ENCODE data around the gene ASB10. TPM values are rescaled to one million over a fixed set of nuclear protein-coding genes. Genes with fewer than 3 reads are reported as not detected.

The ASB10 gene
- total and polyA plus RNA-seq, 2 experiments from 2014 or later: not detected

DNA sequence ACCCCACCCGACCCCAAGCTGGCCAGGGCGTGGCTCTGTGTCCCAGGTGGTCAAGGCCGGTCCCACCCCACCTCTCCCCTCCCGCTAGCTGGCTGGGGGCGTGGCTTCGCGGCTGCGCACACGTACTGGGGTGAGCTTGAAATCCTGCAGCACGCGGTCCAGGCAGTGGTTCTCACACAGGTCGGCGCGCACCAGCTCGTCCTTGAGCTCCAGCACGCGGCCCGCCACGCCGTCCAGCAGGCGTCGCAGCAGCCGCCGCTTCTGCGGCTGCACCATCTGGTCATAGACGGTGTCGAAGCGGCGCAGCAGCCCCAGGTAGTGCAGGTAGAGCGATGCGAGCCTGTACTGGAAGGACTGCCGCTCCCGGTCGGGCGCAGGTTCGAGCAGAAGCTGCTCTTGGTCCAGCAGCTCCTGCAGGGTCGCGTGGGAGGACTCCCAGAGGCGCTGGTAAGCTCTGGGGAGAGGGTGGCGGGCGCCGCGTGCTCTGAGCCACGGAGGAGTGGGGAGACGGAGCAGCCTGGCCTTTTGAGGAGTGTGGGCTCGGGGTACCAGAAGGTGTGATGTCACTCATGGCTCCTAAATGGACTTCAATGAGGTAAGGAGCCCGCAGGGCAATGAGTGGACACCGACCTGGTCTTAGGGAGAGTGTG is 17.5 kb upstream of the ASB10 start (continued):
- TF ChIP-seq, protein P1, sequence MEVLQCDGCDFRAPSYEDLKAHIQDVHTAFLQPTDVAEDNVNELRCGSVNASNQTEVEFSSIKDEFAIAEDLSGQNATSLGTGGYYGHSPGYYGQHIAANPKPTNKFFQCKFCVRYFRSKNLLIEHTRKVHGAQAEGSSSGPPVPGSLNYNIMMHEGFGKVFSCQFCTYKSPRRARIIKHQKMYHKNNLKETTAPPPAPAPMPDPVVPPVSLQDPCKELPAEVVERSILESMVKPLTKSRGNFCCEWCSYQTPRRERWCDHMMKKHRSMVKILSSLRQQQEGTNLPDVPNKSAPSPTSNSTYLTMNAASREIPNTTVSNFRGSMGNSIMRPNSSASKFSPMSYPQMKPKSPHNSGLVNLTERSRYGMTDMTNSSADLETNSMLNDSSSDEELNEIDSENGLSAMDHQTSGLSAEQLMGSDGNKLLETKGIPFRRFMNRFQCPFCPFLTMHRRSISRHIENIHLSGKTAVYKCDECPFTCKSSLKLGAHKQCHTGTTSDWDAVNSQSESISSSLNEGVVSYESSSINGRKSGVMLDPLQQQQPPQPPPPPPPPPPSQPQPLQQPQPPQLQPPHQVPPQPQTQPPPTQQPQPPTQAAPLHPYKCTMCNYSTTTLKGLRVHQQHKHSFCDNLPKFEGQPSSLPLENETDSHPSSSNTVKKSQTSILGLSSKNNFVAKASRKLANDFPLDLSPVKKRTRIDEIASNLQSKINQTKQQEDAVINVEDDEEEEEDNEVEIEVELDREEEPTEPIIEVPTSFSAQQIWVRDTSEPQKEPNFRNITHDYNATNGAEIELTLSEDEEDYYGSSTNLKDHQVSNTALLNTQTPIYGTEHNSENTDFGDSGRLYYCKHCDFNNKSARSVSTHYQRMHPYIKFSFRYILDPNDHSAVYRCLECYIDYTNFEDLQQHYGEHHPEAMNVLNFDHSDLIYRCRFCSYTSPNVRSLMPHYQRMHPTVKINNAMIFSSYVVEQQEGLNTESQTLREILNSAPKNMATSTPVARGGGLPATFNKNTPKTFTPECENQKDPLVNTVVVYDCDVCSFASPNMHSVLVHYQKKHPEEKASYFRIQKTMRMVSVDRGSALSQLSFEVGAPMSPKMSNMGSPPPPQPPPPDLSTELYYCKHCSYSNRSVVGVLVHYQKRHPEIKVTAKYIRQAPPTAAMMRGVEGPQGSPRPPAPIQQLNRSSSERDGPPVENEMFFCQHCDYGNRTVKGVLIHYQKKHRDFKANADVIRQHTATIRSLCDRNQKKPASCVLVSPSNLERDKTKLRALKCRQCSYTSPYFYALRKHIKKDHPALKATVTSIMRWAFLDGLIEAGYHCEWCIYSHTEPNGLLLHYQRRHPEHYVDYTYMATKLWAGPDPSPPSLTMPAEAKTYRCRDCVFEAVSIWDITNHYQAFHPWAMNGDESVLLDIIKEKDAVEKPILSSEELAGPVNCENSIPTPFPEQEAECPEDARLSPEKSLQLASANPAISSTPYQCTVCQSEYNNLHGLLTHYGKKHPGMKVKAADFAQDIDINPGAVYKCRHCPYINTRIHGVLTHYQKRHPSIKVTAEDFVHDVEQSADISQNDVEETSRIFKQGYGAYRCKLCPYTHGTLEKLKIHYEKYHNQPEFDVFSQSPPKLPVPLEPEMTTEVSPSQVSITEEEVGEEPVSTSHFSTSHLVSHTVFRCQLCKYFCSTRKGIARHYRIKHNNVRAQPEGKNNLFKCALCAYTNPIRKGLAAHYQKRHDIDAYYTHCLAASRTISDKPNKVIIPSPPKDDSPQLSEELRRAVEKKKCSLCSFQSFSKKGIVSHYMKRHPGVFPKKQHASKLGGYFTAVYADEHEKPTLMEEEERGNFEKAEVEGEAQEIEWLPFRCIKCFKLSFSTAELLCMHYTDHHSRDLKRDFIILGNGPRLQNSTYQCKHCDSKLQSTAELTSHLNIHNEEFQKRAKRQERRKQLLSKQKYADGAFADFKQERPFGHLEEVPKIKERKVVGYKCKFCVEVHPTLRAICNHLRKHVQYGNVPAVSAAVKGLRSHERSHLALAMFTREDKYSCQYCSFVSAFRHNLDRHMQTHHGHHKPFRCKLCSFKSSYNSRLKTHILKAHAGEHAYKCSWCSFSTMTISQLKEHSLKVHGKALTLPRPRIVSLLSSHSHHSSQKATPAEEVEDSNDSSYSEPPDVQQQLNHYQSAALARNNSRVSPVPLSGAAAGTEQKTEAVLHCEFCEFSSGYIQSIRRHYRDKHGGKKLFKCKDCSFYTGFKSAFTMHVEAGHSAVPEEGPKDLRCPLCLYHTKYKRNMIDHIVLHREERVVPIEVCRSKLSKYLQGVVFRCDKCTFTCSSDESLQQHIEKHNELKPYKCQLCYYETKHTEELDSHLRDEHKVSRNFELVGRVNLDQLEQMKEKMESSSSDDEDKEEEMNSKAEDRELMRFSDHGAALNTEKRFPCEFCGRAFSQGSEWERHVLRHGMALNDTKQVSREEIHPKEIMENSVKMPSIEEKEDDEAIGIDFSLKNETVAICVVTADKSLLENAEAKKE (CRISPR knock-in tag; IDR thresholded peaks at IDR 0.05): no peak

DNA sequence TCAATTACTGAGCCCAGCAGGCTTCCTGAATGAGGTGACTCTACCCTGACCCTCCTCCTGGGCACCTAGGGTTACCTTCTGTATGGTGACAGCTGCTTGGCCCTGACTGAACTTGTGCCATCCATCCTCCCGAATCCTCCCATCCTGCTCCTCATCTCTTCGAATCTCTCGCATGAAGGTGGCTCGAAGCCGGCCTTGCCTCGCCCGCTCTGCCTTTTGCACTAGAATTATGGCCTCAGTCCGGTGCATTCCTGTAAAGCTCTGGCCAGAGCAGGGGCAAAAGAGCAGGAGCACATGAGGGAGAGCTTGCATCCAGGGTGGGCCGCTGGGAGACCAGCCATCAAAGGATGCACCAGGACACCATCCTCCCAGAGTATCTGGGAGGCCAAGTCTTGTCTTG is 15.8 kb upstream of the ASB10 start:
- no peak overlapping the region for H2AFZ ChIP-seq
- Mint-ChIP-seq H3K27ac (no peak overlapping the region), H3K4me1 (peaks cover 5% of the 10 kb centered on the region; the same call in 1 of the 3 replicates), H3K4me3 (no peak overlapping the region), H3K27me3 (ENCODE audit: insufficient read depth, low read depth, poor library complexity) (peaks cover 18% of the 10 kb centered on the region), H3K9me3 (no peaks in the 10 kb centered on the region), H3K36me3 (ENCODE audit: low read depth) (no peaks in the 10 kb centered on the region; the same call in 2 of the 3 replicates)
- ATAC-seq (no peak), DNase-seq (ENCODE audit: low spot score) (no peak)
- no peak for TF ChIP-seq ZNF331 (CRISPR knock-in tag; IDR thresholded peaks at IDR 0.05; ENCODE audit: low read depth)
- no peak for TF ChIP-seq NANOG (IDR thresholded peaks at IDR 0.05; ENCODE audit: borderline replicate concordance)
- no peak for TF ChIP-seq POLR2AphosphoS5 (IDR thresholded peaks at IDR 0.05; ENCODE audit: low read depth)
- TF ChIP-seq STAT1 (IDR thresholded peaks at IDR 0.05; ENCODE audit: unreplicated experiment): no peak
- no peak for TF ChIP-seq CREB1 (CRISPR knock-in tag; IDR thresholded peaks at IDR 0.05; ENCODE audit: low read depth)
- TF ChIP-seq, protein P2, sequence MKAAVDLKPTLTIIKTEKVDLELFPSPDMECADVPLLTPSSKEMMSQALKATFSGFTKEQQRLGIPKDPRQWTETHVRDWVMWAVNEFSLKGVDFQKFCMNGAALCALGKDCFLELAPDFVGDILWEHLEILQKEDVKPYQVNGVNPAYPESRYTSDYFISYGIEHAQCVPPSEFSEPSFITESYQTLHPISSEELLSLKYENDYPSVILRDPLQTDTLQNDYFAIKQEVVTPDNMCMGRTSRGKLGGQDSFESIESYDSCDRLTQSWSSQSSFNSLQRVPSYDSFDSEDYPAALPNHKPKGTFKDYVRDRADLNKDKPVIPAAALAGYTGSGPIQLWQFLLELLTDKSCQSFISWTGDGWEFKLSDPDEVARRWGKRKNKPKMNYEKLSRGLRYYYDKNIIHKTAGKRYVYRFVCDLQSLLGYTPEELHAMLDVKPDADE (IDR thresholded peaks at IDR 0.05): no peak
- H3F3A ChIP-seq (replicated peaks; ENCODE audit: low read depth): no peaks in the 10 kb centered on the region
- H3K4me1 ChIP-seq (ENCODE audit: insufficient read depth): no peaks in the 10 kb centered on the region
- H3K4me2 ChIP-seq: no peak overlapping the region
- H3K9me2 ChIP-seq (ENCODE audit: insufficient read depth): no peaks in the 10 kb centered on the region
- no peaks in the 10 kb centered on the region for H3K27me3 ChIP-seq (ENCODE audit: insufficient read depth)
- no peaks in the 10 kb centered on the region for H3K79me2 ChIP-seq (replicated peaks; ENCODE audit: insufficient read depth)
- H3K36me3 ChIP-seq (ENCODE audit: insufficient read depth): no peaks in the 10 kb centered on the region
- no peaks in the 10 kb centered on the region for H4K20me1 ChIP-seq (replicated peaks; ENCODE audit: insufficient read depth)
- no peak overlapping the region for H3K4me3 ChIP-seq
- H3K27ac ChIP-seq (ENCODE audit: low read depth): no peak overlapping the region
